Calu3 (cell line): ENCODE results near the gene ATL2. TPM values are rescaled to one million over a fixed set of nuclear protein-coding genes. Genes with fewer than 3 reads are reported as not detected.

ENCODE experiments used
- BruUV-seq: library from RNA; stranded (reverse); fragments of 400-500 nt; replicated peaks from 2 replicates; lab custom pipeline; 2021; lab: Mats Ljungman, UMichigan
- CTCF ChIA-PET: fragments of 300-600 bp; sonication (Branson Sonifier 250); formaldehyde crosslinking; loops from one replicate; lab custom pipeline; 2022; ENCODE audit warnings: antibody characterized with exemption; lab: Charles Lee
- DNase-seq: peaks from one replicate; pipeline ENCODE4 v3.0.0; 2022
- H3K27ac Mint-ChIP-seq: one replicate; pipeline ENCODE4 v1.8.0; 2022; ENCODE audit warnings: mixed read lengths; ENCODE audit not compliant: unreplicated experiment
- H3K27me3 Mint-ChIP-seq: one replicate; pipeline ENCODE4 v1.8.0; 2022; ENCODE audit warnings: mixed read lengths; ENCODE audit not compliant: unreplicated experiment
- H3K36me3 Mint-ChIP-seq: one replicate; pipeline ENCODE4 v1.8.0; 2022; ENCODE audit warnings: mild to moderate bottlenecking, moderate library complexity, mixed read lengths; ENCODE audit not compliant: insufficient read depth, unreplicated experiment
- H3K4me1 Mint-ChIP-seq: one replicate; pipeline ENCODE4 v1.8.0; 2022; ENCODE audit warnings: mild to moderate bottlenecking, low read depth, mixed read lengths; ENCODE audit not compliant: unreplicated experiment
- H3K4me3 Mint-ChIP-seq: one replicate; pipeline ENCODE4 v1.8.0; 2022; ENCODE audit warnings: mild to moderate bottlenecking, low read depth, moderate library complexity, mixed read lengths; ENCODE audit not compliant: unreplicated experiment
- H3K9me3 Mint-ChIP-seq: one replicate; pipeline ENCODE4 v1.8.0; 2022; ENCODE audit warnings: low read depth, mixed read lengths; ENCODE audit not compliant: unreplicated experiment
- intact Hi-C: fragments of 100-400 bp; cut with micrococcal nuclease; formaldehyde crosslinking; loops from one replicate; pipeline ENCODE4 v1.10.0; 2022; ENCODE audit not compliant: unreplicated experiment
- total RNA-seq: library from RNA; stranded (reverse); gene quantifications from 2 replicates; pipeline ENCODE4 v1.2.3, GENCODE V29; 2022
- TF ChIP-seq, protein P1 (sequence below): fragments of 200-600 bp; IDR thresholded peaks from one replicate; pipeline ENCODE4 v1.8.0; 2022; ENCODE audit warnings: antibody characterized with exemption; ENCODE audit not compliant: unreplicated experiment

Gene ATL2
- total RNA-seq, 1 experiment from 2014 or later = 118 TPM

- H3K4me3 Mint-ChIP-seq = no peak overlapping the region
- CTCF ChIA-PET = interaction anchor here (0.7 kb wide), 1 partner anchor 750 kb away, joined by 5 read pairs; no protein-coding TSS in a partner anchor
- intact Hi-C loops = no loop called here
- H3K27ac Mint-ChIP-seq = no peak overlapping the region
- peaks cover 30% of the 10 kb centered on the region for H3K36me3 Mint-ChIP-seq
- H3K4me1 Mint-ChIP-seq = peaks cover 34% of the 10 kb centered on the region
- DNase-seq = no peak
- TF ChIP-seq, protein P1, sequence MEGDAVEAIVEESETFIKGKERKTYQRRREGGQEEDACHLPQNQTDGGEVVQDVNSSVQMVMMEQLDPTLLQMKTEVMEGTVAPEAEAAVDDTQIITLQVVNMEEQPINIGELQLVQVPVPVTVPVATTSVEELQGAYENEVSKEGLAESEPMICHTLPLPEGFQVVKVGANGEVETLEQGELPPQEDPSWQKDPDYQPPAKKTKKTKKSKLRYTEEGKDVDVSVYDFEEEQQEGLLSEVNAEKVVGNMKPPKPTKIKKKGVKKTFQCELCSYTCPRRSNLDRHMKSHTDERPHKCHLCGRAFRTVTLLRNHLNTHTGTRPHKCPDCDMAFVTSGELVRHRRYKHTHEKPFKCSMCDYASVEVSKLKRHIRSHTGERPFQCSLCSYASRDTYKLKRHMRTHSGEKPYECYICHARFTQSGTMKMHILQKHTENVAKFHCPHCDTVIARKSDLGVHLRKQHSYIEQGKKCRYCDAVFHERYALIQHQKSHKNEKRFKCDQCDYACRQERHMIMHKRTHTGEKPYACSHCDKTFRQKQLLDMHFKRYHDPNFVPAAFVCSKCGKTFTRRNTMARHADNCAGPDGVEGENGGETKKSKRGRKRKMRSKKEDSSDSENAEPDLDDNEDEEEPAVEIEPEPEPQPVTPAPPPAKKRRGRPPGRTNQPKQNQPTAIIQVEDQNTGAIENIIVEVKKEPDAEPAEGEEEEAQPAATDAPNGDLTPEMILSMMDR = no peak
- no peaks in the 10 kb centered on the region for H3K9me3 Mint-ChIP-seq
- H3K27me3 Mint-ChIP-seq = no peaks in the 10 kb centered on the region
- BruUV-seq = no TSS peak
Measured at GRCh38 chr2:38371235-38371634, 5.8 kb downstream of the ATL2 start.

- no TSS peak for BruUV-seq
- Mint-ChIP-seq H3K4me1 (peaks cover 39% of the 10 kb centered on the region), H3K9me3 (no peaks in the 10 kb centered on the region), H3K36me3 (peaks cover 30% of the 10 kb centered on the region), H3K27me3 (no peaks in the 10 kb centered on the region), H3K4me3 (no peak overlapping the region), H3K27ac (no peak overlapping the region)
- intact Hi-C loops = no loop called here
- CTCF ChIA-PET = interaction anchor here (0.7 kb wide), 2 partner anchors 74 to 749 kb away, joined by 5 read pairs; no protein-coding TSS in a partner anchor
- TF ChIP-seq, protein P1 = no peak
- no peak for DNase-seq
Measured at GRCh38 chr2:38370664-38371063, 6.4 kb downstream of the ATL2 start.

GRCh38 chr2:38362232-38362631, 14.8 kb downstream of the ATL2 start:
- Mint-ChIP-seq H3K36me3 (peaks cover 28% of the 10 kb centered on the region), H3K9me3 (no peaks in the 10 kb centered on the region), H3K27ac (no peak overlapping the region), H3K27me3 (no peaks in the 10 kb centered on the region), H3K4me3 (peak overlapping the region; percentile 17), H3K4me1 (peaks cover 46% of the 10 kb centered on the region)
- TF ChIP-seq, protein P1 = no peak
- CTCF ChIA-PET = interaction anchor here (0.8 to 1.3 kb wide), 3 partner anchors 19 to 146 kb away, joined by 3 to 9 read pairs (median 3); no protein-coding TSS in a partner anchor
- no TSS peak for BruUV-seq
- intact Hi-C loops = no loop called here
- DNase-seq = no peak

GRCh38 chr2:38360177-38360576, 16.9 kb downstream of the ATL2 start:
- H3K27ac Mint-ChIP-seq = no peak overlapping the region
- CTCF ChIA-PET = interaction anchor here (0.6 to 0.9 kb wide), 2 partner anchors 16 to 169 kb away, joined by 3 to 5 read pairs; no protein-coding TSS in a partner anchor
- no peak for DNase-seq
- no TSS peak for BruUV-seq
- H3K4me1 Mint-ChIP-seq = peaks cover 29% of the 10 kb centered on the region
- no peaks in the 10 kb centered on the region for H3K9me3 Mint-ChIP-seq
- TF ChIP-seq, protein P1 = no peak
- peaks cover 12% of the 10 kb centered on the region for H3K36me3 Mint-ChIP-seq
- H3K4me3 Mint-ChIP-seq = no peak overlapping the region
- intact Hi-C loops = no loop called here
- H3K27me3 Mint-ChIP-seq = no peaks in the 10 kb centered on the region
